ENCODE results near the gene LEF1.

GRCh38 chr4:108193886-108194672, 25.3 kb upstream of the LEF1 start:
- TF ChIP-seq CTCF (IDR thresholded peaks at IDR 0.05) = no peak
- TF ChIP-seq POLR2AphosphoS5 (IDR thresholded peaks at IDR 0.05) = no peak
